Measurements from ENCODE around the gene CIAPIN1. TPM values are rescaled to one million over a fixed set of nuclear protein-coding genes. Genes with fewer than 3 reads are reported as not detected.
"Not testable (repeated sequence)": the region's sequence is repeated elsewhere in the genome, so short reads cannot be mapped to it uniquely, and the experiment has no call there.

CIAPIN1 gene
- total and polyA plus RNA-seq, 3 experiments from 2014 or later = 52.0 to 81.1 (median 79.0) TPM

DNA sequence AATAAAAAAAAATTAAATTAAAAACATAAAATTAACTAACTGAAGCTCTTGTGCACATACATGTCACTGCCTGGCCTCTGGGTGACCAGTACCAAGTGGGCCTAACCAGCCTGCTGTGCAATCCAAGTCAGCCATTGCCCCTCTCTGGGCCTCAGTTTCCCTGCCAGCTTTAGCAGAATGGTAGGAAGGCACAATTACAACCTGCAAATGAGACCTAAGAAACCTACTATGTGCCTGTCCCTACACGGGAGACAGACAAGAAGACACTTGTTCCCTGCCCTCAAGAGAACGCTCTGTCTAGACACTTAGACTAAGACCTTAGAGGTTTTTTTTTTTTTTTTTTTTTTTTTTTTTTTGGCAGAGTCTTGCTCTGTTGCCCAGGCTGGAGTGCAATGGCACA is 1.7 kb downstream of the CIAPIN1 start:
- Histone ChIP-seq H3K4me1 (ENCODE audit: insufficient read depth, low read length) (peaks cover 26% of the 10 kb centered on the region), H3K4me3 (ENCODE audit: low read length) (no peak overlapping the region), H3K27ac (ENCODE audit: low read depth, low read length) (no peak overlapping the region), H3K9me3 (ENCODE audit: low read length) (no peaks in the 10 kb centered on the region), H3K27me3 (ENCODE audit: insufficient read depth, low read length, poor library complexity, severe bottlenecking) (no peaks in the 10 kb centered on the region), H3K36me3 (ENCODE audit: insufficient read depth, low read length) (peaks cover 6% of the 10 kb centered on the region)
- Mint-ChIP-seq H3K27me3 (no peaks in the 10 kb centered on the region), H3K4me3 (peak overlapping the region in 5 of 7 donors; percentile 37 to 97 (median 68)), H3K36me3 (peaks cover 6 to 27% (median 7%) of the 10 kb centered on the region in 3 donors), H3K4me1 (peaks cover 28 to 49% (median 37%) of the 10 kb centered on the region in 3 donors), H3K27ac (peak overlapping the region in 1 of 8 donors; percentile 47), H3K9me3 (peaks cover under 1 to 4% (median 3%) of the 10 kb centered on the region in 5 donors)
- POLR2A ChIA-PET = interaction anchor here (0.6 kb wide), 1 partner anchor 32 kb away, joined by 8 read pairs; no protein-coding TSS in a partner anchor
- no peak for DNase-seq
- CTCF ChIA-PET = interaction anchor here (1.3 kb wide), 1 partner anchor 74 kb away, joined by 3 read pairs; no protein-coding TSS in a partner anchor

DNA sequence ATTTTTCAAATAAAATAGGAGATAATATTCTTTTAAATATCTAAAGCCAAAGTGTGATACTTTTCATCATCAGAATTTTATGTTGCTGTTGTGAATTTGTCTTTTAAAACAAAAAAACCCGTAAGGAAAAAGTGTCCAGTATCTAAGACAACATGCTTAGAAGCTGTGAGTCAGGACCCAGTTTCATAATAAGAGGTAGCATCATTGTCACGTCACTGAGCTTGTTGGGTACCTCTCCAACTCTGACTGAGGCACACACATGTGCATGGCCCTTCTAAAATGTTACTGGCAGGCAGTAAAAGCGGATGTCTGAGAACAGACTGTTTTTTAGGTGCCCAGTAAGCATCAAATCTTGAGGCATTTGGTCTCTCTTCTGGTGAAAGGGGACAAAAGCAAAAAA is 2.5 kb downstream of the CIAPIN1 start:
- H3K9me3 Mint-ChIP-seq = peaks cover 9 to 12% (median 9%) of the 10 kb centered on the region in 5 donors
- Histone ChIP-seq H3K27ac (ENCODE audit: low read depth, low read length) (no peak overlapping the region), H3K4me3 (ENCODE audit: low read length) (no peak overlapping the region), H3K36me3 (ENCODE audit: insufficient read depth, low read length) (peaks cover 11% of the 10 kb centered on the region), H3K9me3 (ENCODE audit: low read length) (no peaks in the 10 kb centered on the region), H3K4me1 (ENCODE audit: insufficient read depth, low read length) (peaks cover 26% of the 10 kb centered on the region), H3K27me3 (ENCODE audit: insufficient read depth, low read length, poor library complexity, severe bottlenecking) (no peaks in the 10 kb centered on the region)
- H3K4me1 Mint-ChIP-seq = peaks cover 27 to 47% (median 35%) of the 10 kb centered on the region in 3 donors
- no peak for DNase-seq
- H3K27me3 Mint-ChIP-seq = no peaks in the 10 kb centered on the region
- peak overlapping the region in 2 of 7 donors; percentile 33 to 55 for H3K4me3 Mint-ChIP-seq
- POLR2A ChIA-PET = no interaction called here
- peaks cover 14 to 33% (median 15%) of the 10 kb centered on the region in 3 donors for H3K36me3 Mint-ChIP-seq
- peak overlapping the region in 1 of 8 donors; percentile 79 for H3K27ac Mint-ChIP-seq
- CTCF ChIA-PET = interaction anchor here (1.0 to 1.3 kb wide), 2 partner anchors 18 to 75 kb away, joined by 3 to 6 read pairs; partner anchors contain the start of gene POLR2C

DNA sequence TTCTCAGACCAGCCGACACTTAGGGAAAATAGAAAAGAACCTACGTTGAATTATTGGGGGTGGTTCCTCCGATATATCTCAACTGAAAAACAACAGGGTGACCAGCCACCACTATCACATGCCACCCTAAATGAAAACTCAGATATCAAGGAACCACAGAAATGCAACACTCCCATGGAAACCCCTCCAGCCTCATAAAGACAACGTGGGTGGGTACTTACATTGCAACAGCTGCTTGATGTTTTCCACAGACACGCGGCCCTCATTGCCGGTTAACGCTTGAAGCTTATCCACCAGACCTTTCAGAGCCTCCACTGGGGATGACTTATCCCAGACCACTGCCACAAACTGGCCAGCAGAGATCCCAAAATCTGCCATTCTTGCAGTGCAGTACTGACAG is 6.6 kb downstream of the CIAPIN1 start:
- H3K27ac Mint-ChIP-seq; H3K4me3 ChIP-seq (ENCODE audit: low read length); H3K27me3 Mint-ChIP-seq; H3K27ac ChIP-seq (ENCODE audit: low read depth, low read length); POLR2A ChIA-PET; H3K4me1 ChIP-seq (ENCODE audit: insufficient read depth, low read length); H3K27me3 ChIP-seq (ENCODE audit: insufficient read depth, low read length, poor library complexity, severe bottlenecking); H3K9me3 ChIP-seq (ENCODE audit: low read length); DNase-seq; H3K4me3 Mint-ChIP-seq: not testable (repeated sequence)
- CTCF ChIA-PET = interaction anchor here (2.0 to 4.5 kb wide), 2 partner anchors 20 to 23 kb away, joined by 5 to 18 read pairs; no protein-coding TSS in a partner anchor
- H3K36me3 Mint-ChIP-seq = peaks cover 31 to 60% (median 33%) of the 10 kb centered on the region in 3 donors
- peaks cover 16% of the 10 kb centered on the region for H3K36me3 ChIP-seq (ENCODE audit: insufficient read depth, low read length)
- H3K9me3 Mint-ChIP-seq = peaks cover 10 to 14% (median 12%) of the 10 kb centered on the region in 5 donors
- H3K4me1 Mint-ChIP-seq = peaks cover 6 to 19% (median 7%) of the 10 kb centered on the region in 3 donors

DNA sequence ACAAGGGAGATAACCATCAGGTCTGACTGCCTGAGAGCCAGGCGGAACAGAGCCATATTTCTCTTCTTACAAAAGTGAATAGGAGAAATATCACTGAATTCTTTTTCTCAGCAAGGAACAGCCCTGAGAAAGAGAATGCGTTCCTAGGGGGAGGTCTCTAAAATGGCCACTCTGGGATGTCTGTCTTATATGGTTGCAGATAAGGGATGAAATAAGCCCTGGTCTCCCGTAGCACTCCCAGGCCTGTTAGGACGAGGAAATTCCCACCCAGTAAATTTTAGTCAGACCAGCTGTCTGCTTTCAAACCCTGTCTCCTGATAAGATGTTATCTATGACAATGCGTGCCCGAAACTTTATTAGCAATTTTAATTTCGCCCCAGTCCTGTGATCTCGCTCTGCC is 7.2 kb downstream of the CIAPIN1 start:
- H3K27me3 ChIP-seq (ENCODE audit: insufficient read depth, low read length, poor library complexity, severe bottlenecking); H3K27me3 Mint-ChIP-seq; H3K9me3 ChIP-seq (ENCODE audit: low read length); DNase-seq; H3K4me3 ChIP-seq (ENCODE audit: low read length); H3K4me3 Mint-ChIP-seq; POLR2A ChIA-PET; H3K27ac ChIP-seq (ENCODE audit: low read depth, low read length); H3K4me1 ChIP-seq (ENCODE audit: insufficient read depth, low read length): not testable (repeated sequence)
- peaks cover 10 to 14% (median 12%) of the 10 kb centered on the region in 5 donors for H3K9me3 Mint-ChIP-seq
- peaks cover 31 to 66% (median 35%) of the 10 kb centered on the region in 3 donors for H3K36me3 Mint-ChIP-seq
- H3K36me3 ChIP-seq (ENCODE audit: insufficient read depth, low read length) = peaks cover 16% of the 10 kb centered on the region
- CTCF ChIA-PET = interaction anchor here (1.1 to 4.5 kb wide), 4 partner anchors 10 to 139 kb away, joined by 3 to 18 read pairs (median 6); no protein-coding TSS in a partner anchor
- H3K4me1 Mint-ChIP-seq = peaks cover 6 to 15% (median 6%) of the 10 kb centered on the region in 3 donors
- peak overlapping the region in 1 of 8 donors; percentile 74 for H3K27ac Mint-ChIP-seq

DNA sequence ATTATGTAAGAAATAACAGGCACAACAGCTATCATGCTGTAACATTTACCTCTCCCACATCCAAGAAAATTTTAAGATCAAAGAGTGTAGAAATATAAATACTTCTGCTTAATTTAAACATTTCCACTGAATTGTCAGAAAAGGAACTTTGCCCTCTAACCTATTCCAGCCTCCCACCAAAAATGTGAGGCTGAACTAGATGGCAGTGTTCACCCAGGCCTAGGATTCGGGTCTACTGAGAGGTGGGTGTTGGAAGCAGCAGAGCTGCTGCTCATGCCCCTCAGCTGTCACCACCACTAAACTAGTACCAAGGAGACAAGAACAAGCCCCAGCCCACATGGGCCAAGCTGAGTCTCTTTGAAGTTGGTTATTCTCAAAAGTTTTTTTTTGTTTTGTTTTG is 11.3 kb downstream of the CIAPIN1 start:
- no peak overlapping the region for H3K27ac ChIP-seq (ENCODE audit: low read depth, low read length)

DNA sequence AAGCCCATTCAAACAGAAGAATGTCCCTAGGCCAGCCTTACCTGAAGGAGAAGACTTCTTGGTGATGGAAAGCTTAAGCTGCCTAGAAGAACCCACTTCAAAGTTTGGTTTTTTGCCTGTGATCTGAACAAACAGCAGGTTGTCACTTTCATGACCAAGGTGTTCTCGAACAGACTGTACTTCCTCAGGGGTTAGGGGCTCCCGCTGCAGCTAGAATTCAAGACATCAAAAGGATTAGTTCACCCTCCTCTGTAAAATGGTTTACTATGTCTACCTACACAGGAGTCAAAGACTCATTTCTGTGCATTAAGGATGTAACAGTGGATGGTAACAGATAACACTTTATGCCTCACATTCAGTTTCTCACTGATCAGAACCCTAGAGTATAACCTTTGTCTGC is 13.2 kb downstream of the CIAPIN1 start:
- peak overlapping the region in 1 of 8 donors; percentile 76 for H3K27ac Mint-ChIP-seq
- no peaks in the 10 kb centered on the region for H3K9me3 ChIP-seq (ENCODE audit: low read length)
- H3K9me3 Mint-ChIP-seq = no peaks in the 10 kb centered on the region
- H3K4me3 Mint-ChIP-seq = no peak overlapping the region
- POLR2A ChIA-PET = no interaction called here
- H3K36me3 ChIP-seq (ENCODE audit: insufficient read depth, low read length) = peaks cover 28% of the 10 kb centered on the region
- H3K36me3 Mint-ChIP-seq = peaks cover 21 to 90% (median 33%) of the 10 kb centered on the region in 3 donors
- DNase-seq = peak in 1 of 5 donors; percentile 68
- H3K4me1 ChIP-seq (ENCODE audit: insufficient read depth, low read length) = peaks cover 27% of the 10 kb centered on the region
- peaks cover 0 to 1% of the 10 kb centered on the region in 2 donors for H3K27me3 Mint-ChIP-seq
- H3K27me3 ChIP-seq (ENCODE audit: insufficient read depth, low read length, poor library complexity, severe bottlenecking) = no peaks in the 10 kb centered on the region
- H3K27ac ChIP-seq (ENCODE audit: low read depth, low read length) = no peak overlapping the region
- CTCF ChIA-PET = interaction anchor here (6.4 kb wide), 1 partner anchor 16 kb away, joined by 34 read pairs; no protein-coding TSS in a partner anchor
- no peak overlapping the region for H3K4me3 ChIP-seq (ENCODE audit: low read length)
- H3K4me1 Mint-ChIP-seq = peaks cover 0 to 2% (median 0%) of the 10 kb centered on the region in 3 donors

More for the DNA sequence above, 11.3 kb downstream of the CIAPIN1 start:
- Histone ChIP-seq H3K4me3 (ENCODE audit: low read length) (no peak overlapping the region), H3K36me3 (ENCODE audit: insufficient read depth, low read length) (peaks cover 33% of the 10 kb centered on the region), H3K9me3 (ENCODE audit: low read length) (no peaks in the 10 kb centered on the region), H3K27me3 (ENCODE audit: insufficient read depth, low read length, poor library complexity, severe bottlenecking) (no peaks in the 10 kb centered on the region), H3K4me1 (ENCODE audit: insufficient read depth, low read length) (peaks cover 27% of the 10 kb centered on the region)
- ChIA-PET POLR2A (no interaction called here), CTCF (no interaction called here)
- H3K9me3 Mint-ChIP-seq = peaks cover 9 to 13% (median 11%) of the 10 kb centered on the region in 5 donors
- H3K4me1 Mint-ChIP-seq = peaks cover 0 to 2% (median 0%) of the 10 kb centered on the region in 3 donors
- no peak for DNase-seq
- no peak overlapping the region for H3K4me3 Mint-ChIP-seq
- no peaks in the 10 kb centered on the region for H3K27me3 Mint-ChIP-seq
- H3K27ac Mint-ChIP-seq = no peak overlapping the region
- H3K36me3 Mint-ChIP-seq = peaks cover 32 to 91% (median 40%) of the 10 kb centered on the region in 3 donors

DNA sequence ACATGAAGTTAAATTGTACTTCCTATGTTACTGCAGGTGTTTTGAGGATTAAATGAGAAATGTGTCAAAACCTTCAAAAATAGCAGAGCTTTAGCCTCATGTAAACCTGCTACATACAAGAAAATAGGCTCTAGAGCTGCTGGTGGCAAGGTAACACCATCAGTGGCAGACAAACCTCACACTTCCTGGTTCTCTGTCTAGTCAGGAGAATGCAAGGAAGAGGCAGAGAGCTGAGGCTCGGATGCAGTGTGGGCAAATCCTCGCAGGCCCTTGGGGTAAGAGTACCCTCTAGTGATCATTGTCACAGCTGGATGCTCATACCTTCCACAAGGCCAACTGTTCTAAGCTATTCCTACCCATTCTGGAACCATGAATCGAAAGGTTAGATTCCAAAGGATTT is 14.2 kb downstream of the CIAPIN1 start:
- Mint-ChIP-seq H3K4me3 (peak overlapping the region in 1 of 7 donors; percentile 27), H3K27me3 (peaks cover 0 to 1% of the 10 kb centered on the region in 2 donors), H3K36me3 (peaks cover 14 to 89% (median 32%) of the 10 kb centered on the region in 3 donors), H3K27ac (peak overlapping the region in 1 of 8 donors; percentile 66), H3K4me1 (peaks cover 0 to 2% (median 0%) of the 10 kb centered on the region in 3 donors), H3K9me3 (no peaks in the 10 kb centered on the region)
- H3K36me3 ChIP-seq (ENCODE audit: insufficient read depth, low read length) = peaks cover 31% of the 10 kb centered on the region
- no peaks in the 10 kb centered on the region for H3K27me3 ChIP-seq (ENCODE audit: insufficient read depth, low read length, poor library complexity, severe bottlenecking)
- peaks cover 27% of the 10 kb centered on the region for H3K4me1 ChIP-seq (ENCODE audit: insufficient read depth, low read length)
- no peak overlapping the region for H3K4me3 ChIP-seq (ENCODE audit: low read length)
- ChIA-PET CTCF (interaction anchor here (0.9 to 6.4 kb wide), 2 partner anchors 15 to 87 kb away, joined by 4 to 34 read pairs; no protein-coding TSS in a partner anchor), POLR2A (interaction anchor here (0.6 kb wide), 1 partner anchor 112 kb away, joined by 3 read pairs; no protein-coding TSS in a partner anchor)
- H3K9me3 ChIP-seq (ENCODE audit: low read length) = no peaks in the 10 kb centered on the region
- peak in 1 of 5 donors; percentile 20 for DNase-seq
- no peak overlapping the region for H3K27ac ChIP-seq (ENCODE audit: low read depth, low read length)

DNA sequence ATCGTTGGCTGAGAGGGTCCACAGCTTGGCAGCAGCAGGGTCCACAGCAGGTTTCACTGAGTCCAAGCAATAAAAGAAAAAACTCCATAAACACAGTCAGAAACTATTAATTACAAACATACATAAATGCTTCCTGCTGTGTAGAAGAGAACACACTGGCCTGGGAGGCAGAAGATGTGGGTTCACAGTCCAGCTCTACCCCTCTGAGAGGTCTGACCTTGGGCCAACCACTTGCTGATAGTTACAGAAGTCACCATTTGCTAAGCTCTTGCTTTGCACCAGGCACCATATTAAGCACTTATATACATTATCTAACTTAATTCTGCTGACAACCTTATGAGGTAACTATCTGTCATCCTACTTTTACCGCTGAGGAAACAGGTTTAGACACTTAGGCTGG is 14.7 kb downstream of the CIAPIN1 start:
- peak overlapping the region in 1 of 7 donors; percentile 54 for H3K4me3 Mint-ChIP-seq
- peaks cover 27% of the 10 kb centered on the region for H3K4me1 ChIP-seq (ENCODE audit: insufficient read depth, low read length)
- H3K4me3 ChIP-seq (ENCODE audit: low read length) = no peak overlapping the region
- H3K9me3 Mint-ChIP-seq = no peaks in the 10 kb centered on the region
- H3K27ac Mint-ChIP-seq = no peak overlapping the region
- no peak for DNase-seq
- peaks cover 0 to 1% of the 10 kb centered on the region in 2 donors for H3K27me3 Mint-ChIP-seq
- ChIA-PET POLR2A (no interaction called here), CTCF (interaction anchor here (0.9 to 6.4 kb wide), 2 partner anchors 15 to 87 kb away, joined by 4 to 34 read pairs; no protein-coding TSS in a partner anchor)
- H3K36me3 Mint-ChIP-seq = peaks cover 11 to 91% (median 33%) of the 10 kb centered on the region in 3 donors
- peaks cover 0 to 2% (median 0%) of the 10 kb centered on the region in 3 donors for H3K4me1 Mint-ChIP-seq
- no peaks in the 10 kb centered on the region for H3K27me3 ChIP-seq (ENCODE audit: insufficient read depth, low read length, poor library complexity, severe bottlenecking)
- no peak overlapping the region for H3K27ac ChIP-seq (ENCODE audit: low read depth, low read length)
- H3K9me3 ChIP-seq (ENCODE audit: low read length) = no peaks in the 10 kb centered on the region
- peaks cover 31% of the 10 kb centered on the region for H3K36me3 ChIP-seq (ENCODE audit: insufficient read depth, low read length)
